Activated CD4-positive, alpha-beta T cell treated with anti-CD3 and anti-CD28 coated beads for 24 hours (primary cell): Measurements from ENCODE around the gene DGLUCY.
A peak's percentile ranks its signal among the peaks of the same experiment; 100 is the strongest.
"Not testable (repeated sequence)": the region's sequence is repeated elsewhere in the genome, so short reads cannot be mapped to it uniquely, and the experiment has no call there.

Experiments
- DNase-seq, 2 donors: peaks; one replicate each; pipeline ENCODE4 v3.0.0-alpha.2; 2020; ENCODE audit warnings: low read depth in 2 of 2

The DGLUCY gene, protein sequence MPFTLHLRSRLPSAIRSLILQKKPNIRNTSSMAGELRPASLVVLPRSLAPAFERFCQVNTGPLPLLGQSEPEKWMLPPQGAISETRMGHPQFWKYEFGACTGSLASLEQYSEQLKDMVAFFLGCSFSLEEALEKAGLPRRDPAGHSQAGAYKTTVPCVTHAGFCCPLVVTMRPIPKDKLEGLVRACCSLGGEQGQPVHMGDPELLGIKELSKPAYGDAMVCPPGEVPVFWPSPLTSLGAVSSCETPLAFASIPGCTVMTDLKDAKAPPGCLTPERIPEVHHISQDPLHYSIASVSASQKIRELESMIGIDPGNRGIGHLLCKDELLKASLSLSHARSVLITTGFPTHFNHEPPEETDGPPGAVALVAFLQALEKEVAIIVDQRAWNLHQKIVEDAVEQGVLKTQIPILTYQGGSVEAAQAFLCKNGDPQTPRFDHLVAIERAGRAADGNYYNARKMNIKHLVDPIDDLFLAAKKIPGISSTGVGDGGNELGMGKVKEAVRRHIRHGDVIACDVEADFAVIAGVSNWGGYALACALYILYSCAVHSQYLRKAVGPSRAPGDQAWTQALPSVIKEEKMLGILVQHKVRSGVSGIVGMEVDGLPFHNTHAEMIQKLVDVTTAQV

DNA sequence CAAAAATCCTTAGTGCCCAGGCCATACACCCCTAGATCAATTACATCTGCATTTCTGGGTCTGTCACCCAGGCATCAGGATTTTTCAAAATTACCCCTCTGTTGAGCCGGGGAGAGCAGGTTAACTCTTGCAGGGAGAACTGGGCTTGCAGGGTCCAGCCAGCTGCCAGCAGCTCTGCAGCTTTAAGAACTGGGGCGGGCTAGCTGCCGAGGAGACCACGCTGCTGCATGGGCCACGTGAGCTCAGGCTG, at the start of gene DGLUCY:
TSS of gene DGLUCY (plus strand) at position 245 of the 250 bp plus-strand sequence. CDS start 46,222 bp downstream, outside the sequence.
- peak in 1 of 2 donors; percentile 54 for DNase-seq

GRCh38 chr14:91065266-91065665, 48.6 kb upstream of the DGLUCY start:
- no peak for DNase-seq

DNA sequence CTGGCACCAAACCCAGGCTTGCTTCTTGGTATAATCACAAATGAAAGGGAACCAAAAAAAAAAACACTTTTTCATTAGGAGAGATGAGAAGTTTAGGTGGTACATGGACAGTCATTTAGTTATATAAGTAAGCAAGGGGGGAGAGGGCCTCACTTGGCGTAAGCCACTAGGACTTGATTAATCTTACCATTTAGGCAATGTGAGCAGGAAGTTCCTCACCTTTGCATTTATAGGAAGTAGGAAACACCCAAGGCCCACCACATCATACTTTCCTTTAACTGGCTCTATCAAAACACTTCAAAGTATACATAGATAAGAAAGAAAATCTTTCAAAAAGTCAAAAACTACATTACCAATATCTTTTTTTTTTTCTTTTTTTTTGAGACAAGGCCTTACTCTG, 46.7 kb upstream of the DGLUCY start:
- DNase-seq = no peak

DNA sequence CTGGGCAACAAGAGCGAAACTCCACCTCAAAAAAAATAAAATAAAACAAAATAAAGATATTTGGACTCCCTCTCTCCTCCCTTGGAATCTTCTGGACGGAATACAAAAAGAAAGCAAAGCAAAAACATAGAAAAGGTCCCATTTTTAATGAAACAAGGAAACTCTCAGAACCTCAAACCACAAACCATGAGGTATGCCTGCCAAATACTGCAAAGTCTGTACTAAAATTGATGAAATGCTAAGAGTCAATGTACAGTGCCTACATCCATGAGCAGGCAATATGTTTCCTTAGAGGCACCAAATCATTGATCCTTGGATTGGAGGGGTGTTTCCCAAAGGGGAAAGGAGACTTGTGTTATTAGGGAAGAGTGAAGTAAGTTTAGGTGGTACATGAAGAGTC, 45.2 kb upstream of the DGLUCY start:
- DNase-seq = no peak

- DNase-seq = no peak
Measured at GRCh38 chr14:91070572-91070971, 43.3 kb upstream of the DGLUCY start.

DNA sequence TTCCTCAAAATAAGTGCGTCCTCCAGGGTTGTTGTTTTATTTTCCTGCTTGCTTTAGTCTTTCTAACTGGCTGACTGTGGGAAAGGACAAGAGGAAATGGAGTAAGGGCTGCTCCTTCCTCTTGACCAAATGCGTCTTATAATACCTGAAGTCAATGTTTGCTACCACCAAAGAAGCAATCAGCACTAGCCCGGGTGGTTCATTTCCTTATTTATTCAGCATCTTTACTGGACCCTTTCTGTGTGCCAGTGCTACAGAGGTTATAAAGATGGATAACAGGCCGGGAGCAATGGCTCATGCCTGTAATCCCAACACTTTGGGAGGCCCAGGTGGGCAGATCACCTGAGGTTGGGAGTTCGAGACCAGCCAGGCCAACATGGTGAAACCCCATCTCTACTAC, 38.3 kb upstream of the DGLUCY start:
- DNase-seq = no peak

DNA sequence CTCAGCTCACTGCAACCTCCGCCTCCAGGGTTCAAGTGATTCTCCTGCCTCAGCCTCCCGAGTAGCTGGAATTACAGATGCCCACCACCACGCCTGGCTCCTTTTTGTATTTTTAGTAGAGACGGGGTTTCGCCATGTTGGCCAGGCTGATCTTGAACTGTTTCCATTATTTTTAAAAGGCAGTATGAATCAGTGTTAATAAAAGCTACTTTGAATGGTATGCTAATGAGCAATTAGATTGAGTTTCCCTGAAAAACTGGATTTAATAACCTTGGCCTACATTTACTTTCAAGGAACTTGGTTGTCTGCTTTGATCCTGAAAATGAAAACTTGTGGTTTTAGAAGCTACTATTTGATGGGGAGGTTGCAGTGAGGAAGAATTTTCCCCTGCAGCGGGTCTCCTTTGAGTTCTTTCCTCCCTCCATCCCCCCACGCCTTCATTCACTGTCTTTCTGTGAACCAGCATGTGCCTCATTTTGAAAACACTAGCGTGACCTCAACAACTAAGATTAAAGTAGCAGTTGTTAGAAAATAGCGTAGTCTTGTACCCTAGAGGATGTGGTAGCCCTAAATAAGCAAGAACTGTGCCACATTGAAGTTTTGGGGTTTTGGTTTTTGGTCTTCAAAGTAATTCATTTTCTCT, 35.7 kb upstream of the DGLUCY start:
- DNase-seq = peak; percentile 24 to 37

- DNase-seq = no peak
Measured at GRCh38 chr14:91080071-91080470, 33.8 kb upstream of the DGLUCY start.

DNA sequence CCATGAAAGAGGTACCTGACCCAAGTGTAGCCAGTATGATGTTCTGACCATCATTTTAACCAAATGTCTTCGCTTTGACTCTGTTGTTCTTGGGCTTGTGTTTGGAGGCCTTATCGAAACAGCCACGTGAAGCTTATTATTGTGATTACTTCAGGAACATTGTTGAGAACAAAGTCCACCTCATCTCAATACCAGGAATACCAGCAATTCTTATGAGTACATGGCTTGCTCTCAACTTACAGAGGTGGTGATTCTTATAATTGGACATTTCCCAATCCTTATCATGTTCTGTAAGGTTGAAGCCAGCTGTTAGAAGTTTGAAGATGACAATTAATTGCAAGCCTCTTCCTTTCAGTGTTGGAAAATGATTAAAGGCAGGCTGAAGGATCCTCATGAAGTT, 31.6 kb upstream of the DGLUCY start:
- no peak for DNase-seq

DNA sequence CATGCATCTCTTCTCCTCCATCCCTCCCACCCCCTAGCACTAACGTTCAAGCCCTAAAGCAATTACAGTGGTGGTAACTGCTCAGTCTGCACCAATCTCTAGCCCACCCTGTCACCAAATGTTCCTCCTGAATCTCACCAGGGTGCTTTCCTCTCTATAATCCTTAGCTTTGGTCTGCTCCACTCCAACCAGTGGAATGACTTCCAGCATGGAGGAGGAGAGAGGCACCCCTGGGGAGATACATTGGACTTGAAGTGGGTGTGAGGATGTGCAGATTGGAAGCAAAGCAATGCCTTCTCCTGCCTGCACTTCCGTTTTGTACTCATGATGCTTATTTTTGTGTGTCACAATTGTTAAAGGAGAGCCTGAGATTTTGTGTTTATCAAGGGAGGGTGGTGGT, 29.4 kb upstream of the DGLUCY start:
- DNase-seq = no peak

DNA sequence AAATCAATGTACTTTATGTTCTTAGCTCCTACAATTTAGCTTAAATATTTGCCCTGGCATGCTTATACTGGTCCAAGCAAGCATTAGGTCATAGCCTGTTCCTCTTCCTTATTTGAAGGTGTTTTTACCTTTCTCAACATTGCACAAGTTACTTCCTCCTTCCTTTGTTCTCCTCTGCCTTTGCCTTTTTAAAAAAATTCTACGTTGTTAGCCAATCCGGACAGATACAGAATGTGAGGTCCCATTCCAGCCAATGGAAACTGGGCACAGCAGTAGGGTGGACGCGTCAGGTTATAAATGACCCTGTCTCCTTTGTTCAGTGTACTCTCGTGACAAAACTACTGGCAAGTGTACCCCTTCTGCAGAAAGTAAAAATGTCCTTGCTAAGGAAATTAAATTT, 26.4 kb upstream of the DGLUCY start:
- DNase-seq = not testable (repeated sequence)

DNA sequence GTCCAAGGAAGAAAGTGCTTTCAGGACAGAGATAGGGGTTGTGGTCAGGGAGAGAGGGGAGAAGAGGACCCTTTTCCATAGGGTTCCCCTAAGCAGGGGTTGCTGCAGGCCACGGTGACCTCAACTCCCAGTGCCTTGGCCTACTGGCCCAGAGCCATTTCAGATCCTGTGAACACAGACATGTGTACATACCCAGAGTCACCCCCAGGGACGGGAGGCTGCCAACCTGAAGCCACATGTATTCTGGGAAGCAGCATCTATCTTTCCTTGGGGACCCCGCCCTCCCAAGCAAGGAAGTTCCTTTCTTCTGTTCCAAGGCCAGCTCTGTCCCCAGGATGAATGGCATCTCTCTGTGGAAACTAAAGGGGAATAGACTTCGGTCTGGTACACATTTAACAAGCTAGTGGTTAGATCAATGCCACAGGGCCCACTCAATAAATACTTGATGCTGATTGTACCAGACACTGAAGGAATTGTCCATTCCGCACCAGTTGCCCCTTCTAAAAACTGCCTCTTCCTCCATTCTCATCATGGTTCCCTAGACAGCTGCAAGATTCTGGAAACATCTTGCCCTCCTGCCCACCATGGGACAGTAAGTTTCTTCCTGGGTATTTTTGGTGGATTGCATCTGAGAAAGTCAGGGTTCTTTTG, 25.2 kb upstream of the DGLUCY start:
- no peak for DNase-seq

- DNase-seq = no peak
Measured at GRCh38 chr14:91089958-91090535, 23.8 kb upstream of the DGLUCY start.

GRCh38 chr14:91090743-91091142, 23.1 kb upstream of the DGLUCY start:
- no peak for DNase-seq

DNA sequence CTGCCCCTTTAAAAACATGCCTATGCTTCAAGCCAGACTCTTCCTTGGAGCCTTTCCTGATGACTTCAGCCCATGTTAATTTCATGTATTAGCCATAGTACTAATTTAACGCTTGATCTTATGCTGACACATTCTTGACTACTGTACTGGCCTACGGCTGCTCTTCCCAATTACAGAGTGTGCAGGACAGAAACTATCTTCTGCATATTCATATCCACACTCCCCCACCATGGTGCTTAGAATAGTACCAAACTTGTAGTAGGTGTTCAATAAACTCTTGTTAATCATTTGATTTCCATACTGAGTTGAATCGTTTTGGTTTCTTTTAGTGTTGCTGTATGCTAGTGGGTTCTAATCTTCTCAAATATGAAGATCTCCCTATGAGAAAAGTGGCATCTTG, 21.8 kb upstream of the DGLUCY start:
- no peak for DNase-seq

DNA sequence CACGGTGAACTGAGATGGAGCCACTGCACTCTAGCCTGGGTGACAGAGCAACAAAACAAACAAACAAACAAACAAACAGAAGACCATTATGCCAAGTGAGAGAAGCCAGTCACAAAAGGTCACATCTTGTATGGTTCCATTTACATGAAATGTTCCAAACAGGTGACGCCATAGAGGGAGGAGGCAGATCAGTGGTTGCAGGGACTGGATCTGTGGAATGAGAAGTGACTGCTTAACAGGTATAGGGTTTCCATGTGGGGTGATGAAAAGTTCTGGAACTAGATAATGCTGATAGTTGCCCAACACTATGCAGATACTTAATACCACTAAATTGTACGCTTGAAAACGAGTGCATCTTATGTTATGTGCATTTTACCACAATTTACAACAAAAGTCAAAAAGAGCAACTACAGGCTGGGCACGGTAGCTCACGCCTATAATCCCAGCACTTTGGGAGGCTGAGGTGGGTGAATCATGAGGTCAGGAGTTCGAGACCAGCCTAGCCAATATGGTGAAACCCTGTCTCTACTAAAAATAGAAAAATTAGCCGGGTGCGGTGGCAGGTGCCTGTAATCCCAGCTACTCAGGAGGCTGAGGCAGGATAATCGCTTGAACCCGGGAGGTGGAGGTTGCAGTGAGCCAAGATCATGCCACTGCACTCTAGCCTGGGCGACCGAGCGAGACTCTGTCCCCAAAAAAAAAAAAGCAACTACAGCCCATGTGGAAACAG, 20.0 kb upstream of the DGLUCY start:
- not testable (repeated sequence) for DNase-seq

- no peak for DNase-seq
Measured at GRCh38 chr14:91094772-91095171, 19.1 kb upstream of the DGLUCY start.

DNA sequence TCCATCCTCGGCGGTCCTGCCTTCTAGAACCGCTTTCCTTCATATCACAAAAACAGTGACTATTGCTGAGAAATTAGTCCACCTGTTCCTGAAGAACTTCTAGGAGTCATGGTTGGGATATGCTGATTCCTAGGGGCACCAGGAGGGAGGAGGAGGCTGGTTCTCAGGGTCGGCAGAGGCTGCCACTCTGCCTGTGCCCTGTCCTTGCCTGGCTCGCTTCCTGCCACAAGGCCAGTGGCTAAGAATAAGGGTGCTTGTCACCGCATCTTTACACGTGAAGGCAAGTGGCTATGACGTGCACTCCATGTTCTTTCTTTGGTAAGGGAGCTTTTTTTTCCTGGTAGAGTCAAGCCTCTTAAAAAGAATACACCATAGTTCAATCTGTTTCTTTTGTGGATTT, 18.7 kb upstream of the DGLUCY start:
- no peak for DNase-seq

GRCh38 chr14:91097657-91098056, 16.2 kb upstream of the DGLUCY start:
- not testable (repeated sequence) for DNase-seq

DNA sequence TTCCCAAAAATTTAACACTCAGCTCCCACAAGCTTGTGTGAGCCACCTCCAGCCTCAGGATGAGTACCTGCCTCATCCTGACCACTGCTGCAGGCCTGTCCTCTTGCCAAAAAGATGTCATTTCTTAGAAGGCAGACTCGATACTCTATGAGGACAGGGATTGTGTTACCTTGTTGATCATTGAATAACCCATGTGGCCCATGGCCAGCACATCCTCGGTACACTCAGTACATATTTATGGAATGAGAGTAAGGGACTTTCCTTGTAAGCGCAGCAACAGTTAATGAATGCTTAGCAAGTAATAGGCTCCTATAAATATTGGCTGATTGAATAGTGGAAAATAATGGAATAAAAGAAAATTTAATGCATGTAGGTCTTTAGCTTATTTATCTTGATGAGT, 15.3 kb upstream of the DGLUCY start:
- DNase-seq = no peak

- no peak for DNase-seq
Measured at GRCh38 chr14:91100102-91100501, 13.8 kb upstream of the DGLUCY start.

DNA sequence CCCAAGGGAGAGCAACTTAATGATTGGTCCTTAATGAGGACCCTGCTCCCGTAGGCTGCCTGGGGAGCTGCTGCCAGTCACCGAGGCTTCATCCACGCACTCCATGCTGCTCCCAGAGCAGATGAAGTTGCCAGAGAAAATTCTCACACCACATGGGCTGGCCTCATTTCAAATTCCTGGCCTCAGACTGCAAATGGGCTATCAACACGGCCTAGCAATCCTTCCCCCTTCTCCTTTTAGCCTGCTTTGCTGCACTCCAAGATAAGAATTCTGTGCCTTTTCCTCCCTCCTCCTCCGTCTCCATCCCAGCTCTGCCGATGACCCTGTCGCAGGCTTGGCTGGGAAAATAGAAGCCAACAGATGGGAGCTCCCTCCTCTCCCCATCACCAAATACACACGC, 10.8 kb upstream of the DGLUCY start:
- DNase-seq = no peak
